ENCODE results near the gene HS6ST1. TPM values are rescaled to one million over a fixed set of nuclear protein-coding genes. Genes with fewer than 3 reads are reported as not detected.
A peak's percentile ranks its signal among the peaks of the same experiment; 100 is the strongest.

Gene HS6ST1
- total and polyA plus RNA-seq, 2 donors (not counting 1 experiment from before 2014, with no cell fraction given): 7.8 to 22.7 TPM

GRCh38 chr2:128323555-128323931, 4.9 kb upstream of the HS6ST1 start:
- H3K27ac ChIP-seq (ENCODE audit: low read length in 2 of 2): no peak overlapping the region
- peaks cover 14% of the 10 kb centered on the region for H3K4me1 Mint-ChIP-seq
- no peaks in the 10 kb centered on the region for H3K9me3 Mint-ChIP-seq (ENCODE audit: insufficient read depth)
- H3K4me2 ChIP-seq (replicated peaks; ENCODE audit: low read depth, low read length, poor library complexity, severe bottlenecking): no peak overlapping the region
- peaks cover 20% of the 10 kb centered on the region for H4K20me1 ChIP-seq (ENCODE audit: control insufficient read depth, insufficient read depth, low read length, poor library complexity, severe bottlenecking)
- H3K36me3 ChIP-seq (replicated peaks in 1 of 2; ENCODE audit: control extremely low read depth in 1 of 2, control insufficient read depth in 1 of 2, extremely low read depth in 1 of 2, insufficient read depth in 2 of 2, low read length in 1 of 2): no peaks in the 10 kb centered on the region
- H3K9ac ChIP-seq (ENCODE audit: low read length): no peak overlapping the region
- H3K4me1 ChIP-seq (ENCODE audit: control insufficient read depth in 2 of 2, insufficient read depth in 2 of 2, low read length in 2 of 2): peaks cover 12 to 15% of the 10 kb centered on the region in 2 donors
- H3K79me2 ChIP-seq (ENCODE audit: control insufficient read depth, insufficient read depth, low read length): no peaks in the 10 kb centered on the region
- DNase-seq (no peak), ATAC-seq (ENCODE audit: low read depth) (no peak)
- no peaks in the 10 kb centered on the region for H3K9me3 ChIP-seq (ENCODE audit: control extremely low read depth in 1 of 3, control insufficient read depth in 2 of 3, insufficient read depth in 1 of 3, low read length in 2 of 3)
- TF ChIP-seq CTCF (IDR thresholded peaks at IDR 0.05) (no peak), EZH2 (IDR thresholded peaks at IDR 0.05; ENCODE audit: borderline replicate concordance, insufficient read depth, low read depth, low read length, poor library complexity, severe bottlenecking) (no peak)
- peak overlapping the region; percentile 73 for H3K4me3 Mint-ChIP-seq
- H2AFZ ChIP-seq (ENCODE audit: insufficient read depth, low read depth, low read length, poor library complexity, severe bottlenecking): no peak overlapping the region
- CTCF ChIA-PET: no interaction called here
- intact Hi-C loops (cut with micrococcal nuclease): loop anchor here (2.0 to 5.0 kb wide), 3 partner anchors 209 to 1525 kb away; no protein-coding TSS in a partner anchor
- POLR2A ChIA-PET: interaction anchor here (0.5 kb wide), 1 partner anchor 33 kb away, joined by 5 read pairs; no protein-coding TSS in a partner anchor
- H3K27ac Mint-ChIP-seq: no peak overlapping the region
- H3K27me3 ChIP-seq (replicated peaks in 1 of 4; ENCODE audit: control extremely low read depth in 1 of 4, control insufficient read depth in 3 of 4, insufficient read depth in 4 of 4, low read length in 3 of 4): peaks cover 0 to 10% (median 0%) of the 10 kb centered on the region in 4 experiments
- WGBS (ENCODE audit: insufficient coverage): 90% methylated on average over 5 of the region's 8 CpGs
- H3K27me3 Mint-ChIP-seq: no peaks in the 10 kb centered on the region
- no peak overlapping the region for H3K4me3 ChIP-seq (ENCODE audit: control extremely low read depth in 1 of 5, extremely low read depth in 1 of 5, insufficient read depth in 1 of 5, low read depth in 2 of 5, low read length in 4 of 5)

- CTCF ChIA-PET: no interaction called here
- intact Hi-C loops (cut with micrococcal nuclease): loop anchor here (2.0 to 5.0 kb wide), 3 partner anchors 209 to 1526 kb away; no protein-coding TSS in a partner anchor
- H3K4me2 ChIP-seq (replicated peaks; ENCODE audit: low read depth, low read length, poor library complexity, severe bottlenecking): peak overlapping the region; percentile 93
Observed at GRCh38 chr2:128322715-128323554, 4.3 kb upstream of the HS6ST1 start.

More at GRCh38 chr2:128322715-128323554, 4.3 kb upstream of the HS6ST1 start:
- no peak for DNase-seq
- Histone ChIP-seq H3K36me3 (replicated peaks in 1 of 2; ENCODE audit: control extremely low read depth in 1 of 2, control insufficient read depth in 1 of 2, extremely low read depth in 1 of 2, insufficient read depth in 2 of 2, low read length in 1 of 2) (no peaks in the 10 kb centered on the region), H3K9ac (ENCODE audit: low read length) (peak overlapping the region; percentile 62), H3K4me1 (ENCODE audit: control insufficient read depth in 2 of 2, insufficient read depth in 2 of 2, low read length in 2 of 2) (peaks cover 12 to 15% of the 10 kb centered on the region in 2 donors), H3K9me3 (ENCODE audit: control extremely low read depth in 1 of 3, control insufficient read depth in 2 of 3, insufficient read depth in 1 of 3, low read length in 2 of 3) (no peaks in the 10 kb centered on the region), H4K20me1 (ENCODE audit: control insufficient read depth, insufficient read depth, low read length, poor library complexity, severe bottlenecking) (peaks cover 20% of the 10 kb centered on the region), H3K27ac (ENCODE audit: low read length in 2 of 2) (no peak overlapping the region), H3K27me3 (replicated peaks in 1 of 4; ENCODE audit: control extremely low read depth in 1 of 4, control insufficient read depth in 3 of 4, insufficient read depth in 4 of 4, low read length in 3 of 4) (peaks cover 0 to 10% (median 0%) of the 10 kb centered on the region in 4 experiments), H2AFZ (ENCODE audit: insufficient read depth, low read depth, low read length, poor library complexity, severe bottlenecking) (peak overlapping the region; percentile 78), H3K4me3 (ENCODE audit: control extremely low read depth in 1 of 5, extremely low read depth in 1 of 5, insufficient read depth in 1 of 5, low read depth in 2 of 5, low read length in 4 of 5) (peak overlapping the region in 2 of 5 experiments; percentile 52 to 67), H3K79me2 (ENCODE audit: control insufficient read depth, insufficient read depth, low read length) (no peaks in the 10 kb centered on the region)
- Mint-ChIP-seq H3K9me3 (ENCODE audit: insufficient read depth) (no peaks in the 10 kb centered on the region), H3K27me3 (no peaks in the 10 kb centered on the region), H3K4me1 (peaks cover 14% of the 10 kb centered on the region), H3K27ac (no peak overlapping the region), H3K4me3 (peak overlapping the region; percentile 73)
- TF ChIP-seq CTCF (IDR thresholded peaks at IDR 0.05): no peak
- no peak for TF ChIP-seq EZH2 (IDR thresholded peaks at IDR 0.05; ENCODE audit: borderline replicate concordance, insufficient read depth, low read depth, low read length, poor library complexity, severe bottlenecking)
- POLR2A ChIA-PET: no interaction called here
- ATAC-seq (ENCODE audit: low read depth): no peak
- 84% methylated on average over 29 of the region's 29 CpGs for WGBS (ENCODE audit: insufficient coverage)

All from B cell (primary cell).